Ascending aorta (tissue), 2 donors: ENCODE measurements around the gene ACER3. TPM values are rescaled to one million over a fixed set of nuclear protein-coding genes. Genes with fewer than 3 reads are reported as not detected.

ENCODE experiments used
- DNase-seq, 2 donors: peaks; one replicate each; pipeline ENCODE4 v3.0.0-alpha.2; 2019; ENCODE audit warnings: low spot score in 2 of 2
- H3K27ac ChIP-seq, 2 donors: fragments of 200-600 bp; sonication (generic); one replicate each; pipeline ENCODE4 v1.5.1; 2016 to 2017; ENCODE audit warnings: mild to moderate bottlenecking in 1 of 2
- H3K27me3 ChIP-seq: fragments of 200-600 bp; sonication (generic); one replicate; pipeline ENCODE4 v1.5.1; 2017
- H3K36me3 ChIP-seq, 2 donors: fragments of 200-600 bp; sonication (generic); one replicate each; pipeline ENCODE4 v1.5.1; 2016
- H3K4me1 ChIP-seq, 2 donors: fragments of 200-600 bp; sonication (generic); one replicate each; pipeline ENCODE4 v1.5.1; 2016 to 2017; ENCODE audit warnings: mild to moderate bottlenecking in 1 of 2
- H3K4me3 ChIP-seq, 2 donors: fragments of 200-600 bp; sonication (generic); one replicate each; pipeline ENCODE4 v1.5.1; 2016 to 2017; ENCODE audit warnings: mild to moderate bottlenecking in 1 of 2
- H3K9me3 ChIP-seq, 2 donors: fragments of 200-600 bp; sonication (generic); one replicate each; pipeline ENCODE4 v1.5.1; 2016
- CTCF ChIP-seq, 3 experiments: fragments of 200-600 bp in 2 of 3; fragments of 450-650 bp in 1 of 3; sonication (generic) in 2 of 3; IDR thresholded peaks; one replicate each; pipeline ENCODE4 v1.5.1; 2016 to 2019; ENCODE audit warnings: antibody characterized with exemption in 3 of 3, mild to moderate bottlenecking in 1 of 3, moderate library complexity in 1 of 3
- intact Hi-C: fragments of 100-400 bp; cut with DNase I; formaldehyde crosslinking; loops from one replicate; pipeline ENCODE4 v1.15.1; 2023
- total RNA-seq: library from RNA; depleted of rRNA; stranded (reverse); fragments of >200 nt; gene quantifications from one replicate; pipeline ENCODE4 v1.1.0, GENCODE V29; 2016

The ACER3 gene
- total RNA-seq, 1 donor from 2014 or later, result 10.5 TPM

GRCh38 chr11:76980196-76980595 is 119.5 kb downstream of the ACER3 start:
- Histone ChIP-seq H3K4me1 (peaks cover 0 to 9% of the 10 kb centered on the region in 2 donors), H3K4me3 (no peak overlapping the region), H3K27me3 (no peaks in the 10 kb centered on the region), H3K36me3 (no peaks in the 10 kb centered on the region), H3K9me3 (no peaks in the 10 kb centered on the region), H3K27ac (no peak overlapping the region)
- no peak for DNase-seq
- TF ChIP-seq CTCF (IDR thresholded peaks at IDR 0.05), result no peak
- intact Hi-C loops, result no loop called here

GRCh38 chr11:76984743-76985142 is 124.0 kb downstream of the ACER3 start:
- TF ChIP-seq CTCF (IDR thresholded peaks at IDR 0.05), result no peak
- H3K9me3 ChIP-seq, result no peaks in the 10 kb centered on the region
- H3K36me3 ChIP-seq, result peaks cover 0 to under 1% of the 10 kb centered on the region in 2 donors

GRCh38 chr11:76987203-76987602 is 126.5 kb downstream of the ACER3 start:
- H3K27ac ChIP-seq, result no peak overlapping the region
- DNase-seq, result no peak
- no peaks in the 10 kb centered on the region for H3K27me3 ChIP-seq
- peaks cover 0 to 6% of the 10 kb centered on the region in 2 donors for H3K36me3 ChIP-seq
- no peak for TF ChIP-seq CTCF (IDR thresholded peaks at IDR 0.05)
- intact Hi-C loops, result no loop called here
- no peak overlapping the region for H3K4me3 ChIP-seq
- no peaks in the 10 kb centered on the region for H3K9me3 ChIP-seq
- H3K4me1 ChIP-seq, result no peaks in the 10 kb centered on the region

More at GRCh38 chr11:76984743-76985142, 124.0 kb downstream of the ACER3 start:
- H3K27ac ChIP-seq, result no peak overlapping the region
- intact Hi-C loops, result no loop called here
- H3K4me1 ChIP-seq, result no peaks in the 10 kb centered on the region
- no peaks in the 10 kb centered on the region for H3K27me3 ChIP-seq
- H3K4me3 ChIP-seq, result no peak overlapping the region
- DNase-seq, result no peak

GRCh38 chr11:76990628-76991027 is 129.9 kb downstream of the ACER3 start:
- Histone ChIP-seq H3K27me3 (no peaks in the 10 kb centered on the region), H3K4me3 (no peak overlapping the region), H3K4me1 (no peaks in the 10 kb centered on the region), H3K9me3 (no peaks in the 10 kb centered on the region), H3K27ac (no peak overlapping the region), H3K36me3 (peaks cover 0 to 6% of the 10 kb centered on the region in 2 donors)
- TF ChIP-seq CTCF (IDR thresholded peaks at IDR 0.05), result no peak
- no peak for DNase-seq
- intact Hi-C loops, result no loop called here

- Histone ChIP-seq H3K27me3 (no peaks in the 10 kb centered on the region), H3K4me1 (no peaks in the 10 kb centered on the region), H3K27ac (no peak overlapping the region), H3K9me3 (no peaks in the 10 kb centered on the region), H3K36me3 (peaks cover 0 to 7% of the 10 kb centered on the region in 2 donors), H3K4me3 (no peak overlapping the region)
- TF ChIP-seq CTCF (IDR thresholded peaks at IDR 0.05), result no peak
- intact Hi-C loops, result no loop called here
- no peak for DNase-seq
Observed at GRCh38 chr11:76995081-76995576, 134.4 kb downstream of the ACER3 start.

- no peak for DNase-seq
- intact Hi-C loops, result no loop called here
- Histone ChIP-seq H3K27me3 (no peaks in the 10 kb centered on the region), H3K4me3 (no peak overlapping the region), H3K4me1 (no peaks in the 10 kb centered on the region), H3K36me3 (peaks cover 0 to 6% of the 10 kb centered on the region in 2 donors), H3K27ac (no peak overlapping the region), H3K9me3 (no peaks in the 10 kb centered on the region)
- TF ChIP-seq CTCF (IDR thresholded peaks at IDR 0.05), result no peak
Observed at GRCh38 chr11:76997512-76997911, 136.8 kb downstream of the ACER3 start.
